GM12874 (cell line): ENCODE results near the gene RAI1.

ENCODE experiments used
- CTCF ChIP-seq: IDR thresholded peaks from 2 replicates; pipeline ENCODE4 v1.5.1; 2011; ENCODE audit warnings: low read depth, mild to moderate bottlenecking, control low read depth, low read length, moderate library complexity; ENCODE audit not compliant: insufficient read depth

RAI1 gene

GRCh38 chr17:17806035-17806434 is 124.8 kb downstream of the RAI1 start:
- TF ChIP-seq CTCF: no peak

GRCh38 chr17:17806611-17807274 is 125.5 kb downstream of the RAI1 start:
- no peak for TF ChIP-seq CTCF

- TF ChIP-seq CTCF: no peak
Observed at GRCh38 chr17:17807440-17807839, 126.2 kb downstream of the RAI1 start.

- no peak for TF ChIP-seq CTCF
Observed at GRCh38 chr17:17808706-17809432, 127.6 kb downstream of the RAI1 start.

GRCh38 chr17:17809531-17810083 is 128.3 kb downstream of the RAI1 start:
- no peak for TF ChIP-seq CTCF

- no peak for TF ChIP-seq CTCF
Observed at GRCh38 chr17:17810084-17810894, 129.0 kb downstream of the RAI1 start.

- no peak for TF ChIP-seq CTCF
Observed at GRCh38 chr17:17810895-17811248, 129.6 kb downstream of the RAI1 start.
